HL-60 (cell line): ENCODE data around the gene GFER.

Source experiments
- CTCF ChIP-seq: IDR thresholded peaks from one replicate; pipeline ENCODE4 v1.5.1; 2011; ENCODE audit warnings: low read length, control low read depth, inconsistent platforms; ENCODE audit not compliant: insufficient read depth
- POLR2AphosphoS5 ChIP-seq: IDR thresholded peaks from 2 replicates; pipeline ENCODE4 v1.6.1; 2012; ENCODE audit warnings: low read depth

GRCh38 chr16:2013527-2013926 lies 29.5 kb downstream of the GFER start:
- TF ChIP-seq CTCF = no peak
- TF ChIP-seq POLR2AphosphoS5 = no peak
